ENCODE data around the gene POLR1A.

The POLR1A gene

GRCh38 chr2:86054535-86055082, 51.1 kb downstream of the POLR1A start:
- Histone ChIP-seq H3K9ac (ENCODE audit: low read depth, low read length) (no peak overlapping the region), H4K20me1 (ENCODE audit: insufficient read depth, low read length) (no peaks in the 10 kb centered on the region), H3K4me1 (ENCODE audit: insufficient read depth, low read length) (no peaks in the 10 kb centered on the region), H3K9me3 (ENCODE audit: insufficient read depth, low read length, severe bottlenecking) (no peaks in the 10 kb centered on the region), H3K79me2 (ENCODE audit: insufficient read depth, low read length) (no peaks in the 10 kb centered on the region), H2AFZ (ENCODE audit: low read depth, low read length) (no peak overlapping the region), H3K4me2 (ENCODE audit: insufficient read depth, low read length) (no peak overlapping the region), H3K36me3 (ENCODE audit: insufficient read depth, low read length) (peaks cover 82% of the 10 kb centered on the region), H3K27me3 (ENCODE audit: insufficient read depth, low read length, poor library complexity) (no peaks in the 10 kb centered on the region), H3K27ac (ENCODE audit: low read length) (no peak overlapping the region), H3K4me3 (ENCODE audit: low read depth in 1 of 2, low read length in 2 of 2) (no peak overlapping the region)
- TF ChIP-seq EZH2 (IDR thresholded peaks at IDR 0.05; ENCODE audit: borderline replicate concordance, low read depth, low read length, severe bottlenecking) (no peak), CTCF (IDR thresholded peaks at IDR 0.05; ENCODE audit: borderline replicate concordance, extremely low read depth, low read length, poor library complexity, severe bottlenecking) (no peak)
- DNase-seq, result no peak
- no peak for ATAC-seq (ENCODE audit: insufficient read depth, low read depth)

GRCh38 chr2:86053166-86053565, 52.5 kb downstream of the POLR1A start:
- Histone ChIP-seq H3K9me3 (ENCODE audit: insufficient read depth, low read length, severe bottlenecking) (no peaks in the 10 kb centered on the region), H4K20me1 (ENCODE audit: insufficient read depth, low read length) (no peaks in the 10 kb centered on the region), H3K4me3 (ENCODE audit: low read depth in 1 of 2, low read length in 2 of 2) (no peak overlapping the region), H3K4me1 (ENCODE audit: insufficient read depth, low read length) (no peaks in the 10 kb centered on the region), H3K79me2 (ENCODE audit: insufficient read depth, low read length) (no peaks in the 10 kb centered on the region), H3K9ac (ENCODE audit: low read depth, low read length) (no peak overlapping the region), H3K27me3 (ENCODE audit: insufficient read depth, low read length, poor library complexity) (no peaks in the 10 kb centered on the region), H2AFZ (ENCODE audit: low read depth, low read length) (no peak overlapping the region), H3K4me2 (ENCODE audit: insufficient read depth, low read length) (no peak overlapping the region), H3K27ac (ENCODE audit: low read length) (no peak overlapping the region), H3K36me3 (ENCODE audit: insufficient read depth, low read length) (peaks cover 89% of the 10 kb centered on the region)
- TF ChIP-seq EZH2 (IDR thresholded peaks at IDR 0.05; ENCODE audit: borderline replicate concordance, low read depth, low read length, severe bottlenecking), result no peak
- TF ChIP-seq CTCF (IDR thresholded peaks at IDR 0.05; ENCODE audit: borderline replicate concordance, extremely low read depth, low read length, poor library complexity, severe bottlenecking), result no peak
- ATAC-seq (ENCODE audit: insufficient read depth, low read depth), result no peak
- DNase-seq, result no peak

- H4K20me1 ChIP-seq (ENCODE audit: insufficient read depth, low read length), result no peaks in the 10 kb centered on the region
- DNase-seq, result no peak
- H3K9ac ChIP-seq (ENCODE audit: low read depth, low read length), result no peak overlapping the region
- H3K79me2 ChIP-seq (ENCODE audit: insufficient read depth, low read length), result no peaks in the 10 kb centered on the region
- no peak overlapping the region for H2AFZ ChIP-seq (ENCODE audit: low read depth, low read length)
- H3K27me3 ChIP-seq (ENCODE audit: insufficient read depth, low read length, poor library complexity), result no peaks in the 10 kb centered on the region
- no peak overlapping the region for H3K4me2 ChIP-seq (ENCODE audit: insufficient read depth, low read length)
- no peak overlapping the region for H3K27ac ChIP-seq (ENCODE audit: low read length)
- peaks cover 90% of the 10 kb centered on the region for H3K36me3 ChIP-seq (ENCODE audit: insufficient read depth, low read length)
- H3K4me3 ChIP-seq (ENCODE audit: low read depth in 1 of 2, low read length in 2 of 2), result no peak overlapping the region
- ATAC-seq (ENCODE audit: insufficient read depth, low read depth), result no peak
- no peaks in the 10 kb centered on the region for H3K9me3 ChIP-seq (ENCODE audit: insufficient read depth, low read length, severe bottlenecking)
- TF ChIP-seq EZH2 (IDR thresholded peaks at IDR 0.05; ENCODE audit: borderline replicate concordance, low read depth, low read length, severe bottlenecking) (no peak), CTCF (IDR thresholded peaks at IDR 0.05; ENCODE audit: borderline replicate concordance, extremely low read depth, low read length, poor library complexity, severe bottlenecking) (no peak)
- H3K4me1 ChIP-seq (ENCODE audit: insufficient read depth, low read length), result no peaks in the 10 kb centered on the region
Measured at GRCh38 chr2:86052676-86053075, 53.0 kb downstream of the POLR1A start.

GRCh38 chr2:86052265-86052664, 53.4 kb downstream of the POLR1A start:
- no peak overlapping the region for H2AFZ ChIP-seq (ENCODE audit: low read depth, low read length)
- no peaks in the 10 kb centered on the region for H3K79me2 ChIP-seq (ENCODE audit: insufficient read depth, low read length)
- no peaks in the 10 kb centered on the region for H3K27me3 ChIP-seq (ENCODE audit: insufficient read depth, low read length, poor library complexity)
- no peak overlapping the region for H3K27ac ChIP-seq (ENCODE audit: low read length)
- H3K4me1 ChIP-seq (ENCODE audit: insufficient read depth, low read length), result no peaks in the 10 kb centered on the region
- no peak for ATAC-seq (ENCODE audit: insufficient read depth, low read depth)
- no peak overlapping the region for H3K4me3 ChIP-seq (ENCODE audit: low read depth in 1 of 2, low read length in 2 of 2)
- H3K9ac ChIP-seq (ENCODE audit: low read depth, low read length), result no peak overlapping the region
- DNase-seq, result no peak
- H3K4me2 ChIP-seq (ENCODE audit: insufficient read depth, low read length), result no peak overlapping the region
- H4K20me1 ChIP-seq (ENCODE audit: insufficient read depth, low read length), result no peaks in the 10 kb centered on the region
- peaks cover 90% of the 10 kb centered on the region for H3K36me3 ChIP-seq (ENCODE audit: insufficient read depth, low read length)
- no peak for TF ChIP-seq CTCF (IDR thresholded peaks at IDR 0.05; ENCODE audit: borderline replicate concordance, extremely low read depth, low read length, poor library complexity, severe bottlenecking)
- TF ChIP-seq EZH2 (IDR thresholded peaks at IDR 0.05; ENCODE audit: borderline replicate concordance, low read depth, low read length, severe bottlenecking), result no peak
- no peaks in the 10 kb centered on the region for H3K9me3 ChIP-seq (ENCODE audit: insufficient read depth, low read length, severe bottlenecking)

All from DND-41 (cell line).